Measurements from ENCODE around the gene ADAMTSL1. TPM values are rescaled to one million over a fixed set of nuclear protein-coding genes. Genes with fewer than 3 reads are reported as not detected.

The ADAMTSL1 gene
- total and polyA plus RNA-seq, 2 of the 13 experiments (the other 11 are each of a cell fraction or from before 2014, with no cell fraction given), result not detected

GRCh38 chr9:18618862-18619261 is 144.9 kb downstream of the ADAMTSL1 start:
- ATAC-seq (no peak), FAIRE-seq (no peak), DNase-seq (ENCODE audit: low spot score) (no peak)
- Histone ChIP-seq H3K27ac (ENCODE audit: extremely low read length, insufficient read depth, low read length) (no peak overlapping the region), H3K4me1 (ENCODE audit: insufficient read depth, low read length) (peaks cover 11% of the 10 kb centered on the region), H3K9me3 (ENCODE audit: low read length) (no peaks in the 10 kb centered on the region), H3K4me3 (replicated peaks in 1 of 3; ENCODE audit: insufficient read depth in 1 of 3, low read depth in 2 of 3, low read length in 3 of 3) (no peak overlapping the region), H3K27me3 (ENCODE audit: control insufficient read depth in 1 of 2, insufficient read depth in 2 of 2, low read length in 2 of 2) (no peaks in the 10 kb centered on the region), H4K20me1 (ENCODE audit: insufficient read depth, low read length) (no peaks in the 10 kb centered on the region), H2AFZ (ENCODE audit: low read length) (no peak overlapping the region), H3K4me2 (ENCODE audit: low read depth, low read length) (no peak overlapping the region), H3K9ac (ENCODE audit: insufficient read depth, low read depth, low read length) (no peak overlapping the region), H3K36me3 (replicated peaks in 1 of 2; ENCODE audit: control insufficient read depth in 1 of 2, insufficient read depth in 2 of 2, low read length in 2 of 2) (no peaks in the 10 kb centered on the region), H3K79me2 (ENCODE audit: insufficient read depth, low read length) (no peaks in the 10 kb centered on the region)
- CTCF ChIA-PET (ENCODE audit: low intra/inter-chr PET ratio, low total read pairs), result no interaction called here
- 0% methylated on average over 2 of the region's 2 CpGs for WGBS (ENCODE audit: low lambda C conversion rate)
- POLR2A ChIA-PET, result no interaction called here
- no TSS peak for BruUV-seq (replicated peaks)
- no peak for TF ChIP-seq ATF1 (CRISPR knock-in tag; IDR thresholded peaks at IDR 0.05)
- no peak for TF ChIP-seq ZNF775 (CRISPR knock-in tag; IDR thresholded peaks at IDR 0.05; ENCODE audit: borderline replicate concordance)
- TF ChIP-seq SATB2 (CRISPR knock-in tag; IDR thresholded peaks at IDR 0.05), result no peak
- TF ChIP-seq AHR (CRISPR knock-in tag; IDR thresholded peaks at IDR 0.05), result no peak
- no peak for TF ChIP-seq CREM (IDR thresholded peaks at IDR 0.05)
- TF ChIP-seq CREM (CRISPR knock-in tag; IDR thresholded peaks at IDR 0.05), result no peak
- no peak for TF ChIP-seq ZNF512B (CRISPR knock-in tag; IDR thresholded peaks at IDR 0.05; ENCODE audit: borderline replicate concordance)
- TF ChIP-seq CENPBD1 (CRISPR knock-in tag; IDR thresholded peaks at IDR 0.05; ENCODE audit: borderline replicate concordance, low read depth), result no peak
- in situ Hi-C loops (cut with HindIII; ENCODE audit: extremely low pct_ligation_motif_present, low pct_unique_long_range_greater_than_20kb) (loop anchor here (10.0 kb wide), 1 partner anchor 64 kb away; no protein-coding TSS in a partner anchor), intact Hi-C loops (cut with micrococcal nuclease; ENCODE audit: unreplicated experiment) (no loop called here)

Measured in HepG2 (cell line).